Measurements from ENCODE around the gene HIRA. TPM values are rescaled to one million over a fixed set of nuclear protein-coding genes. Genes with fewer than 3 reads are reported as not detected.
A peak's percentile ranks its signal among the peaks of the same experiment; 100 is the strongest.

Gene HIRA
- total and polyA plus RNA-seq, 2 of the 8 experiments (the other 6 are each of a cell fraction or from before 2014, with no cell fraction given), result 34.9 to 67.2 TPM

GRCh38 chr22:19448076-19448607 lies 16.6 kb upstream of the HIRA start:
- H2BK12ac ChIP-seq (ENCODE audit: low read depth, low read length), result peak overlapping the region; percentile 82; the same call in 1 of the 2 replicates
- H2AK5ac ChIP-seq (ENCODE audit: low read depth, low read length), result peak overlapping the region; percentile 20; the same call in 1 of the 2 replicates
- peak overlapping the region; percentile 63 for H4K91ac ChIP-seq (replicated peaks; ENCODE audit: insufficient read length, low read length)
- H3K23ac ChIP-seq (ENCODE audit: insufficient read length), result no peak overlapping the region
- ChIA-PET CTCF (ENCODE audit: partially characterized antibody) (interaction anchor here (0.6 to 1.8 kb wide), 2 partner anchors 36 to 182 kb away, joined by 3 to 4 read pairs; no protein-coding TSS in a partner anchor), POLR2A (ENCODE audit: partially characterized antibody) (interaction anchor here (1.0 to 6.7 kb wide), 11 partner anchors 8 to 326 kb away, joined by 3 to 127 read pairs (median 5); partner anchors contain the start of genes CDC45, DGCR2, HIRA and MRPL40)
- H3K14ac ChIP-seq (ENCODE audit: insufficient read length), result peak overlapping the region; percentile 99
- H3K9me3 ChIP-seq (ENCODE audit: insufficient read depth in 2 of 2, low read depth in 1 of 2, low read length in 1 of 2), result no peaks in the 10 kb centered on the region
- H3K27ac ChIP-seq (ENCODE audit: low read depth, low read length), result peak overlapping the region; percentile 75
- peak overlapping the region; percentile 60 for H3K56ac ChIP-seq (replicated peaks; ENCODE audit: insufficient read length, low read depth, low read length)
- H3K27me3 ChIP-seq (replicated peaks in 1 of 4; ENCODE audit: control insufficient read depth in 3 of 4, extremely low read depth in 1 of 4, insufficient read depth in 3 of 4, low read length in 3 of 4), result no peaks in the 10 kb centered on the region; a peak in 2 of 7 replicates
- H3K79me2 ChIP-seq (ENCODE audit: control insufficient read depth in 1 of 2, insufficient read depth in 2 of 2, low read length in 2 of 2), result peaks cover 3 to 32% of the 10 kb centered on the region in 2 experiments; a peak in 3 of 4 replicates
- H4K8ac ChIP-seq (ENCODE audit: extremely low read depth, insufficient read depth, low read length), result peak overlapping the region; percentile 91; the same call in 1 of the 2 replicates
- H3K4me1 ChIP-seq (replicated peaks in 1 of 4; ENCODE audit: control insufficient read depth in 3 of 4, insufficient read depth in 4 of 4, low read length in 3 of 4), result peaks cover 0 to 8% (median 3%) of the 10 kb centered on the region in 4 experiments; a peak in 2 of 7 replicates
- peak overlapping the region; percentile 76 for H2BK120ac ChIP-seq (replicated peaks; ENCODE audit: low read depth, low read length)
- H3K18ac ChIP-seq (ENCODE audit: extremely low read depth, low read length), result peak overlapping the region; percentile 76; the same call in 1 of the 2 replicates
- peak overlapping the region; percentile 96 for H3K4ac ChIP-seq (replicated peaks; ENCODE audit: insufficient read length, low read depth, low read length)
- TF ChIP-seq POLR2AphosphoS5 (IDR thresholded peaks at IDR 0.05; ENCODE audit: low read depth, low read length) (0 out of 2 replicates have a peak, but pooled peaks have one; percentile 64), CHD2 (IDR thresholded peaks at IDR 0.05; ENCODE audit: low read length) (no peak), ASH2L (IDR thresholded peaks at IDR 0.05; ENCODE audit: low read length) (peak; percentile 24)
- H2BK20ac ChIP-seq (ENCODE audit: low read length), result no peak overlapping the region
- H4K5ac ChIP-seq (ENCODE audit: insufficient read length, low read depth, low read length), result peak overlapping the region; percentile 27
- H3K36me3 ChIP-seq (ENCODE audit: control insufficient read depth in 2 of 4, insufficient read depth in 4 of 4, low read length in 3 of 4), result peaks cover 6 to 20% (median 14%) of the 10 kb centered on the region in 4 experiments; a peak in 7 of 8 replicates
- H3K4me3 ChIP-seq (ENCODE audit: extremely low read depth in 1 of 4, insufficient read depth in 2 of 4, low read depth in 3 of 4, low read length in 4 of 4), result peak overlapping the region; percentile 76 to 96 (median 92)
- no peak for DNase-seq (ENCODE audit: low read depth in 1 of 2, low spot score in 2 of 2)
- H4K20me1 ChIP-seq (replicated peaks in 1 of 2; ENCODE audit: control insufficient read depth in 1 of 2, insufficient read depth in 2 of 2, low read length in 2 of 2), result peaks cover 18 to 32% of the 10 kb centered on the region in 2 experiments
- H2BK5ac ChIP-seq (ENCODE audit: low read depth, low read length), result peak overlapping the region; percentile 46
- H3K9ac ChIP-seq (replicated peaks in 1 of 4; ENCODE audit: extremely low read depth in 1 of 4, low read depth in 3 of 4, low read length in 3 of 4), result peak overlapping the region; percentile 30 to 97 (median 79)
- WGBS, 2 experiments (ENCODE audit: extremely low coverage in 1 of 2, insufficient coverage in 1 of 2, insufficient read length in 1 of 2, insufficient replicate concordance in 2 of 2, low coverage in 1 of 2, low lambda C conversion rate in 2 of 2, missing lambda C conversion rate in 1 of 2), result 29% methylated on average over 14 of the region's 14 CpGs; no CpG with 5 or more reads in 1 of the 2 experiments
- peak overlapping the region; percentile 32 for H2BK15ac ChIP-seq (ENCODE audit: low read length)
- peaks cover 7% of the 10 kb centered on the region; the same call in 1 of the 2 replicates for H3K23me2 ChIP-seq (ENCODE audit: low read depth, low read length)
- H2AFZ ChIP-seq (ENCODE audit: low read length), result peak overlapping the region; percentile 98
- H3K79me1 ChIP-seq (ENCODE audit: low read depth, low read length), result peaks cover 7% of the 10 kb centered on the region; the same call in 1 of the 2 replicates
- H3K4me2 ChIP-seq (ENCODE audit: insufficient read depth in 1 of 2, low read depth in 2 of 2, low read length in 2 of 2), result peak overlapping the region; percentile 85 to 99
- no peak for FAIRE-seq
